DOHH2 (cell line): Measurements from ENCODE around the gene ATP10A.
"Not testable (repeated sequence)": the region's sequence is repeated elsewhere in the genome, so short reads cannot be mapped to it uniquely, and the experiment has no call there.

Source experiments
- H3F3A ChIP-seq: fragments of 200-600 bp; sonication (generic), shearing (Covaris generic); 2 replicates; pipeline ENCODE4 v1.6.0; 2016; ENCODE audit warnings: antibody characterized with exemption, mild to moderate bottlenecking; ENCODE audit not compliant: control insufficient read depth, insufficient read depth
- H3K27ac ChIP-seq: fragments of 200-600 bp; sonication (generic); 2 replicates; pipeline ENCODE4 v1.5.1; 2014; ENCODE audit warnings: low read depth, mild to moderate bottlenecking, low read length, moderate library complexity
- H3K27me3 ChIP-seq: fragments of 200-600 bp; sonication (generic); 2 replicates; pipeline ENCODE4 v1.6.1; 2014; ENCODE audit warnings: mild to moderate bottlenecking, low read length, mixed read lengths; ENCODE audit not compliant: control insufficient read depth
- H3K36me3 ChIP-seq: fragments of 200-600 bp; sonication (generic); 2 replicates; pipeline ENCODE4 v1.6.1; 2014; ENCODE audit warnings: mild to moderate bottlenecking, low read length, moderate library complexity, mixed read lengths; ENCODE audit not compliant: control insufficient read depth
- H3K4me1 ChIP-seq: fragments of 200-600 bp; sonication (generic); 2 replicates; pipeline ENCODE4 v1.6.1; 2014; ENCODE audit warnings: mild to moderate bottlenecking, low read length, mixed read lengths; ENCODE audit not compliant: control insufficient read depth
- H3K4me2 ChIP-seq: fragments of 200-600 bp; sonication (generic); 2 replicates; pipeline ENCODE4 v1.6.0; 2014; ENCODE audit warnings: mild to moderate bottlenecking, low read length, moderate library complexity
- H3K4me3 ChIP-seq: fragments of 200-600 bp; sonication (generic); 2 replicates; pipeline ENCODE4 v1.5.1; 2014; ENCODE audit warnings: mild to moderate bottlenecking, low read length, mixed read lengths
- H3K79me2 ChIP-seq: fragments of 200-600 bp; sonication (generic); 2 replicates; pipeline ENCODE4 v1.6.1; 2014; ENCODE audit warnings: mild to moderate bottlenecking, low read length, mixed read lengths; ENCODE audit not compliant: control insufficient read depth
- H3K9me2 ChIP-seq: fragments of 200-600 bp; sonication (generic); replicated peaks from 2 replicates; pipeline ENCODE4 v1.6.1; 2014; ENCODE audit warnings: mild to moderate bottlenecking, low read length, mixed read lengths; ENCODE audit not compliant: control insufficient read depth
- H3K9me3 ChIP-seq: fragments of 200-600 bp; sonication (generic); 2 replicates; pipeline ENCODE4 v1.6.1; 2014; ENCODE audit warnings: antibody characterized with exemption, low read length, mixed read lengths; ENCODE audit not compliant: control insufficient read depth, insufficient read depth
- H4K20me1 ChIP-seq: fragments of 200-600 bp; sonication (generic); 2 replicates; pipeline ENCODE4 v1.6.0; 2014; ENCODE audit warnings: low read depth, mild to moderate bottlenecking, antibody characterized with exemption, low read length, moderate library complexity; ENCODE audit not compliant: control insufficient read depth, insufficient read depth
- CTCF ChIP-seq: fragments of 200-600 bp; sonication (generic); IDR thresholded peaks from one replicate; pipeline ENCODE4 v1.5.1; 2014; ENCODE audit warnings: antibody characterized with exemption, mild to moderate bottlenecking, low read depth, low read length; ENCODE audit not compliant: poor library complexity, severe bottlenecking
- EZH2phosphoT487 ChIP-seq: fragments of 200-600 bp; sonication (generic); IDR thresholded peaks from 2 replicates; pipeline ENCODE4 v1.6.1; 2017; ENCODE audit warnings: borderline replicate concordance, mild to moderate bottlenecking, antibody characterized with exemption, low read length, moderate library complexity, mixed read lengths

Gene ATP10A

GRCh38 chr15:25641361-25641760, 221.8 kb downstream of the ATP10A start:
- Histone ChIP-seq H3K27me3 (no peaks in the 10 kb centered on the region), H3K9me2 (no peaks in the 10 kb centered on the region), H3K79me2 (no peaks in the 10 kb centered on the region)

GRCh38 chr15:25640959-25641358, 222.2 kb downstream of the ATP10A start:
- H3K36me3 ChIP-seq, H3K79me2 ChIP-seq, H3K9me2 ChIP-seq, H3F3A ChIP-seq, H3K4me2 ChIP-seq, H3K27ac ChIP-seq, H3K4me3 ChIP-seq, H4K20me1 ChIP-seq, H3K27me3 ChIP-seq, H3K4me1 ChIP-seq: not testable (repeated sequence)
- peaks cover 13% of the 10 kb centered on the region; the same call in 1 of the 2 replicates for H3K9me3 ChIP-seq

More at GRCh38 chr15:25641361-25641760, 221.8 kb downstream of the ATP10A start:
- no peaks in the 10 kb centered on the region for H3K4me1 ChIP-seq
- H3K36me3 ChIP-seq = no peaks in the 10 kb centered on the region
- H4K20me1 ChIP-seq = no peaks in the 10 kb centered on the region
- no peak overlapping the region for H3K4me2 ChIP-seq
- no peaks in the 10 kb centered on the region for H3F3A ChIP-seq
- peaks cover 16% of the 10 kb centered on the region; the same call in 1 of the 2 replicates for H3K9me3 ChIP-seq
- H3K27ac ChIP-seq = no peak overlapping the region
- TF ChIP-seq EZH2phosphoT487 = no peak
- TF ChIP-seq CTCF = no peak
- no peak overlapping the region for H3K4me3 ChIP-seq

GRCh38 chr15:25640381-25640780, 222.7 kb downstream of the ATP10A start:
- no peaks in the 10 kb centered on the region for H3K27me3 ChIP-seq
- H3K4me2 ChIP-seq = no peak overlapping the region
- no peak for TF ChIP-seq CTCF
- TF ChIP-seq EZH2phosphoT487 = no peak
- no peaks in the 10 kb centered on the region for H3K79me2 ChIP-seq
- no peaks in the 10 kb centered on the region for H3K36me3 ChIP-seq
- no peaks in the 10 kb centered on the region for H3K9me2 ChIP-seq
- no peaks in the 10 kb centered on the region for H3K4me1 ChIP-seq
- no peaks in the 10 kb centered on the region for H4K20me1 ChIP-seq
- no peak overlapping the region for H3K27ac ChIP-seq
- H3K9me3 ChIP-seq = peaks cover 8% of the 10 kb centered on the region; the same call in 1 of the 2 replicates
- H3K4me3 ChIP-seq = no peak overlapping the region
- H3F3A ChIP-seq = no peaks in the 10 kb centered on the region

GRCh38 chr15:25636486-25636885, 226.6 kb downstream of the ATP10A start:
- not testable (repeated sequence) for H3K79me2 ChIP-seq, H3K4me2 ChIP-seq, H3K4me1 ChIP-seq, H3F3A ChIP-seq, H3K9me2 ChIP-seq, H3K36me3 ChIP-seq, H3K4me3 ChIP-seq, H3K9me3 ChIP-seq, H3K27ac ChIP-seq, H3K27me3 ChIP-seq, H4K20me1 ChIP-seq
